ENCODE results near the gene DOCK9.
A peak's percentile ranks its signal among the peaks of the same experiment; 100 is the strongest.

Gene DOCK9

DNA sequence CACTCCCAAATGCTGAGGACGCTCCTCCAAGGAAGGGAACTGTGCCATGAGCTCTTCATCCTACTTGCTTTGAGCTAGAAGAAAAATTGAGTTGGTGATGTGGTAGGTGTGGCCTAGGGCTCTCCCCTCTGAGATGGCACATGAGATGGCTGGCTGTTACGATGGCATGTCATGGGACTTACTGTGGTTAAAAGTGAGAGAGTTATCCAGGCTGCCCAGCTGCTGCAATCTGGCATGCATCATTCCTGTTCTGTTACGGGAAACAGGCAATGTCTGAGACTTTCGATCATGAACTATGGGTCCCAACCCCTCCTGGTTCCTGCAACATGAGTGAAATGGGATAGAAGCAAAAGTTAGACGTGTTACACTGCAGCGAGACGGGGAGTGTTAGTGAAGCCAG lies 132.1 kb downstream of the DOCK9 start:
- DNase-seq: no peak
- in situ Hi-C loops (cut with MboI; ENCODE audit: low pct_unique_long_range_greater_than_20kb, low sequenced_read_pairs): no loop called here

GRCh38 chr13:98844021-98844420 lies 133.8 kb downstream of the DOCK9 start:
- no peak for DNase-seq
- in situ Hi-C loops (cut with MboI; ENCODE audit: low pct_unique_long_range_greater_than_20kb, low sequenced_read_pairs): no loop called here

- DNase-seq: no peak
- in situ Hi-C loops (cut with MboI; ENCODE audit: low pct_unique_long_range_greater_than_20kb, low sequenced_read_pairs): no loop called here
Observed at GRCh38 chr13:98843482-98843877, 134.4 kb downstream of the DOCK9 start.

GRCh38 chr13:98842858-98843481 lies 134.9 kb downstream of the DOCK9 start:
- peak; percentile 76 for DNase-seq

DNA sequence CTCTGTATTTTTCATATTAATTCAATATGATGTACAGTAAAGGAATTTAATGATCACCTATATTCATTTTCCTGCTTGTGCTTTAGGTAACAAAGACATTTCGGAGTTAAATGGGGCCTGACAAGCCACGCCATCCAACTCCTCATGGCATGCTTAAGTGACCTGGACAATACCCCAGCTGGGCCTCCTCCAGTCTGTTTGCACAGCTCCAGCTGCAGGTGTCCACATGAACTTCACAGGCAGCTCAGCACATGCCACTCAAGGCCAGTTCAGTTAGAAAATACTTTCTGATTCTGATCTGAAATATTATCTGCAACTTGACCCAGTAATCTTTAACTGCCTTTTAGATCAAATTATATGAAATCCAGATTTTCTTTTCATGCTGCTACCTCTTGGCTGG lies 135.8 kb downstream of the DOCK9 start:
- in situ Hi-C loops (cut with MboI; ENCODE audit: low pct_unique_long_range_greater_than_20kb, low sequenced_read_pairs): no loop called here
- DNase-seq: no peak

More at GRCh38 chr13:98842858-98843481, 134.9 kb downstream of the DOCK9 start:
- in situ Hi-C loops (cut with MboI; ENCODE audit: low pct_unique_long_range_greater_than_20kb, low sequenced_read_pairs): no loop called here

DNA sequence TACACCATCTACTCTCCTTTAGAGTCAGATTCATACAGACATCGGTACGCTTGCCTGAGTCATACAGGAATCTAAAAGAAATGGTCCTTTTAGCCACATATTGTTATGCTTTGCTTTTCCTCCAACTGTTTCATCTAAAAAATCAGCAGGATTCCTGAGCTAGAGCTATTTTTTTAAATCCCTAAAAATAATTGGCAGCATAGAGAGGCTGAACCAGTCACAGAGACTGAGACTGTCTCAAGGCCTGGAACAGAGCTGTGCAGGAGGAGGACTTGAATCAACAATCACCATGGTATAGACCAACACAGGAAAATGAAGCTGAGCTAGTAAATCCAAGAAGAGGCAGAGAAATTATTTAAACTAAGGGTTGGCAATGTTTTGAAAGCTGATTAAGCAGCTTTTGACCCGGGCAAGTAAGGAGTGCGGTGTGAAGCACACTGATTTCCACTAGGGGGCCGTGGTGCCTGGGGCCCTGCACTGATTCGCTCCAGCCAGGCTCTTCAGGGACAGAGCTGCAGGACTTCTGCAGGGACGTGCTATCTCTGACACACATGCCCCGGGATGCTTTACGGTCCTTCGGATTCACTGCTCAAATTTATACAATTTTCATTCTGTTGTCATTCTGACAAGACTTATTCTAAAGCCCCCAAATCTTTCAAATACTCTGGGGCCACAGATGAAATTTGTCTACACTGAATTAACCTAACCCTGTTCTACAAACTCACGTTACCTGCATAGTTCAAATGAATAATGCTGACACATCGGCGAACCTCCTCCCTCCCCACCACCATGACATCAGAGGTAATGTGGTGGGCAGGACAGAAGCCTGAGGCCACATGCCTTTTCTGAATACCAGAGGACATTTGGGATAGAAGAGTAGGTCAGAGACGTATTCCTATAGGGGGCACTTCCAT lies 137.8 kb downstream of the DOCK9 start:
- DNase-seq: peak; percentile 55
- in situ Hi-C loops (cut with MboI; ENCODE audit: low pct_unique_long_range_greater_than_20kb, low sequenced_read_pairs): no loop called here

GRCh38 chr13:98838776-98839175 lies 139.1 kb downstream of the DOCK9 start:
- DNase-seq: no peak
- in situ Hi-C loops (cut with MboI; ENCODE audit: low pct_unique_long_range_greater_than_20kb, low sequenced_read_pairs): no loop called here

DNA sequence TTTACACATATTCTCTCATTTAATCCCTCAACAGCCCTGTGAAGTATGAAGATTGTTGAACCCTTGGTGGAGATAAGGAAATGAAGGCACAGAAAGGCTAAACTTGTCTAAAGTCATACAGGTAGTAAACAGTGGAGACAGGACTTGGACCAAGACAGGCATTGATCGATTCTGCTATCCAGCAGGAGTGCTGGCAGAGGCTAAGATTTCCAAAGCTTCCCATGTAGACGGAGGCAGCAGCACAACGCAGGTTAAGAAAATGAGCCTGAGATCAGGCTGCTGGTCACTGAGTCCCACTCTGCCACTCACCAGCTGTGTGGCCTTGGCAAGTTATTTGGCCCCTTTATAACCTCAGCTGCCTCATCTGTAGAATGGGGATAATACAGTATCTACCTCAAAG lies 140.0 kb downstream of the DOCK9 start:
- DNase-seq: no peak
- in situ Hi-C loops (cut with MboI; ENCODE audit: low pct_unique_long_range_greater_than_20kb, low sequenced_read_pairs): no loop called here

GRCh38 chr13:98835156-98835555 lies 142.7 kb downstream of the DOCK9 start:
- no peak for DNase-seq
- in situ Hi-C loops (cut with MboI; ENCODE audit: low pct_unique_long_range_greater_than_20kb, low sequenced_read_pairs): no loop called here

- no peak for DNase-seq
- in situ Hi-C loops (cut with MboI; ENCODE audit: low pct_unique_long_range_greater_than_20kb, low sequenced_read_pairs): no loop called here
Observed at GRCh38 chr13:98834254-98834960, 143.5 kb downstream of the DOCK9 start.

- no peak for DNase-seq
- in situ Hi-C loops (cut with MboI; ENCODE audit: low pct_unique_long_range_greater_than_20kb, low sequenced_read_pairs): no loop called here
Observed at GRCh38 chr13:98831236-98831635, 146.6 kb downstream of the DOCK9 start.

DNA sequence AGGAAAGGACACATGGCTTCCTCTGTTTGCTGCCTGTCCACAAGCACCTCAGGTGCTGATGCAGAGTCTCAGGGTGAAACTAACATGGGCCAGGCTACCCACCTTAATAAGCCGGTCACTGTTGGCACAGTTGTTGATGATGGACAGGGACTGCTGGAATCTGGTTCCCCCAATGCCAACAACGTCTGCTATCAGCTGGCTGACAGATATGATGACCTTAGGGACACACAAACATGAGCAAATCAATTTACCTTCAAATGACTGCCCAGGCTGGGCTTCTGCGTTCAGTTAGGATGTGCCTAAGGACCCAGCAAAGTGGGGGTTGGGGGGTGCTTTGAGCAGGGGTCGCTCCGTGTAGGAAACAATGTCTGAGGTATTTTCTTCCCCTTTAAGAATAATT lies 148.3 kb downstream of the DOCK9 start:
- DNase-seq: no peak
- in situ Hi-C loops (cut with MboI; ENCODE audit: low pct_unique_long_range_greater_than_20kb, low sequenced_read_pairs): no loop called here

DNA sequence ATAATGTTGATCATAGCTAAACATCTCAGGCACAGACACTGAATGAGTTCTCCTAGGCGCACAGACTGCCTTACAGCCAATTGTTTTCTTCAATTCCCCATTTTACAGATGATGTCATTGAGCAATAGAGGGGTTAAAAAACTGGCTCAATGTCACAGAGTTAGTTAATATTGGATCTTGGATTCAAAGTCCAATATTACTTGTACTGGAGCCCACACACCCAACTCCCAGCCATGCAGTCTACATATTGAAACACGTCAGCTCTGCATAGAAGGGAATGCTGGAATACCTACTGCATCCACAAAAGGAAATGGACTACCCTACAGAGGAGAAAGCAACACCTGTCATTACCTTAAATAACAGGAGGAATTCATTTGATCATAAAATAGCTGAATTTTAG lies 149.2 kb downstream of the DOCK9 start:
- DNase-seq: no peak
- in situ Hi-C loops (cut with MboI; ENCODE audit: low pct_unique_long_range_greater_than_20kb, low sequenced_read_pairs): no loop called here

DNA sequence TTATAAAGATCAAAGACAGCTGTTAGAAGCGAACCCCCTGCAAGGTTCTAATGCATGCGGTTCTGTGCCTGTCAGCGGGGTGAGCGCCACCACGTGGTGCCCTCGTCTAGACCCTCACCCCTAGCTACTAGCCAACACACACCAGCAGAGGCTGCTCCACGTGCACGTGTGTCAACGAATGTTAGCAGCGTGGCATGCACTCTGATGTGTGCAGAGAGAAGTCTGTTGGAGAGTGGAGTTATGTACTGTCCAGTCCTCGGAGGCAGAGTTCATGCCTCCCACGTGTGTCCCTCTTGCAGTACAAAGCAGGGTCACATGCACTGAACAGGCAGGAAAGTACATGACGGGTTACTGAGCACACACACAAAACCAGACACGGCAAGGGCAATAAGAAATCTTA lies 150.4 kb downstream of the DOCK9 start:
- in situ Hi-C loops (cut with MboI; ENCODE audit: low pct_unique_long_range_greater_than_20kb, low sequenced_read_pairs): no loop called here
- DNase-seq: no peak

DNA sequence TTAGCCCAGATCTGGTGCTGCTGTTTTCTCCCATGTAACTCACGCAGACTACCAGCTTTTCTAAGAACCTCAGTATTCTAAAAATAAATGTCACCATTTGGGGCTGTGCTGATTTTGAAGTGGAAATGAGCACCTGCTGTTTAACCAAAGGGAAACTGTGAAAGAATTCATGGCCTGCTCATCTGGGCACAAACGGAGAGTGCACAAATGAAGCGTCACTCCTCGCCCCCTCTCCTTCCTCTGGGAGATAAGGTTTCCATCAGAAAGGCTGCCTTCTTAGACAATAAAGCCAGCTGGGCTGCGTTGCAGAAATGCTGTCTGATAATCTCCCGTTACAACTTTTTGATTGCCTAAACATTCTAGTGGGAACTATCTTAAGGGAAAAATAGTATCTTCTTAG lies 151.7 kb downstream of the DOCK9 start:
- DNase-seq: no peak
- in situ Hi-C loops (cut with MboI; ENCODE audit: low pct_unique_long_range_greater_than_20kb, low sequenced_read_pairs): no loop called here

GRCh38 chr13:98825659-98826058 lies 152.2 kb downstream of the DOCK9 start:
- in situ Hi-C loops (cut with MboI; ENCODE audit: low pct_unique_long_range_greater_than_20kb, low sequenced_read_pairs): no loop called here
- no peak for DNase-seq

- no peak for DNase-seq
- in situ Hi-C loops (cut with MboI; ENCODE audit: low pct_unique_long_range_greater_than_20kb, low sequenced_read_pairs): no loop called here
Observed at GRCh38 chr13:98824376-98825160, 153.3 kb downstream of the DOCK9 start.

DNA sequence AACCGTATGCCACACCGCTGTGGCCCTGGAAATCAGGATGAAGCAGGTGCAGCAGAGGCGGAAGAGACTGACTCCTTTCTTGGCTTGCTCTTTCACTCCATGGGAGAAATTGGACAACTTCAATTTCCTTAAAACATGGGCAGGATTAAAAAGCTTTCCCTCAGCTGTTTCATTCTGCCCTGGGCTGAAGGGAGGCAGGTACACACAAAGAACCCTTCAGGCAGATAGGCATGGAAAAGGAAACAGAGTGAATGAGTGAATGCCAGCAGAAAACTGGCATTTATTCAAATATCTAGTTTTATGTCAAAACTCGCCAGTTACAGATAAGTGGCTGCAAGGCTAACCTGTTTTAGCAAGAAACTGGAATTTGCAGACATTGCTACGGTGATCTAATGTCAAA lies 154.4 kb downstream of the DOCK9 start:
- DNase-seq: no peak
- in situ Hi-C loops (cut with MboI; ENCODE audit: low pct_unique_long_range_greater_than_20kb, low sequenced_read_pairs): no loop called here

DNA sequence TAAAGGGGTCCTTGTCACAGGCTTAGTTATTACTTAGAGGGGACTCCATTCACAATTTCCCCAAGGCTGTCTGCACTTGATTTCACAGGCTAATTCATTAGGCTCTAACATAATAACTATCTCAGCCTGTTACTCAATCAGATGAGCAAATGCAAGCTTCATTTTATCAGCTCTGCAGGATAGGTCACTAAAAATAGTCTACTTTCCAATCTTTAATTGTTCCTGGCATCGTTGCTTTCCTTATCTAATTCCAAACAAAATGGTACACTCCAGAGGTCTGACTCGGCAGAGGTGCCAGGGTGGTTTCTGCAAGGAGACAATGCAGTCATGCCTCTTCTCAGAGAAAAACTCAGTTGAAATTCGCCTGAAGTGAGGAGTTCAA lies 155.6 kb downstream of the DOCK9 start:
- no peak for DNase-seq
- in situ Hi-C loops (cut with MboI; ENCODE audit: low pct_unique_long_range_greater_than_20kb, low sequenced_read_pairs): no loop called here

Data from KBM-7 (cell line).